ENCODE data around the gene NKD1. TPM values are rescaled to one million over a fixed set of nuclear protein-coding genes. Genes with fewer than 3 reads are reported as not detected.
"Not testable (repeated sequence)": the region's sequence is repeated elsewhere in the genome, so short reads cannot be mapped to it uniquely, and the experiment has no call there.

NKD1 gene
- total and polyA plus RNA-seq, 8 donors: 12.5 to 46.9 (median 37.9) TPM

DNA sequence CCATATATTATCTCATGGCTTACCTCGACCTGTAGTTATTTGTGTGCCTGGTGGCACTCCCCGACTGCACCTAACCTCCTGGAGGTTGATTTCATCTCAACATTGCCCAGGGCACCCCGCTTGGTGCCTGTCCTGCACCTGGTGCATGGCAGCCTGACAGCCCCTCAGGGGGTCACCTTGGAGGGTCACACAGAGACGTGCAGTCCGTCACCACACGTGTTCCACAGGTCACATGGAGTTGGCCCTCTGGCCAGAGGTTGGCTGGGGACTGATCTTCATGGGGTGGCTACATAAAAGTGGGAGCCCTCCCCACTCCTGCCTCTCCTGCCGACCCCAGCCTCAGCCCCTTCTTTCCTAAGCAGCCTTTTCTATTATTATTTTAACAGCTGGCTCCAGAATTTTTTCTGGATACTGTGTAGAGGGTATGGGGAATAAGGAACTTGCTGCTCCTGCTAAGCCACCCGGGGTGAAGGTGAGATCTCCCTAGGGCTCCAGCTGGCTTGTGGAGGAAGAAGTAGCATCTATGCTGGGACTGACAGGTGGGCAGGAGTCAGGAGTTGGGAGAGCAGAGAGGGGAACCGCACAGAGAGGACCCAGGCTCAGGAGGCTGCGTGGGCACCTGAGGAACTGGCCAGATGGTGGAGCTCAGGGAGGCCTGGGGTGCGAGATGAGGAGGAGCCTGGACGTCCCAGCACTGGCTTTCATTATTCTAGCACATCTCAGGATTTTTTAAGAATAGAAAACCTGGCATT, 12.5 kb upstream of the NKD1 start:
- Histone ChIP-seq H3K27ac (no peak overlapping the region), H3K4me3 (no peak overlapping the region), H3K27me3 (no peaks in the 10 kb centered on the region), H3K36me3 (no peaks in the 10 kb centered on the region), H3K4me1 (no peaks in the 10 kb centered on the region), H3K9me3 (no peaks in the 10 kb centered on the region)
- DNase-seq: peak in 1 of 4 donors; percentile 52
- no peak for TF ChIP-seq CTCF (IDR thresholded peaks at IDR 0.05)
- no peak for ATAC-seq
- intact Hi-C loops (cut with DNase I): no loop called here

DNA sequence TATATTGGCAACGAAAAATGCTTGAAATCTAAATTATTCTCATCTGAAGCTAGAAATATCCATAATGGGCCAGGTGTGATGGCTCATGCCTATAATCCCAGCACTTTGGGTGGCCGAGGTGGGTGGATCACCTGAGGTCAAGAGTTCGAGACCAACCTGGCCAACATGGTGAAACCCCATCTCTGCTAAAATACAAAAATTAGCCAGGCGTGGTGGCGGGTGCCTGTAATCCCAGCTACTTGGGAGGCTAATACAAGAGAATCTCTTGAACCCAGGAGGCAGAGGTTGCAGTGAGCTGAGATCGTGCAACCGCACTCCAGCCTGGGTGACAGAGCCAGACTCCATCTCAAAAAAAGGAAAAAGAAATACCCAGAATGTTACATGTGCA, 11.9 kb upstream of the NKD1 start:
- H3K9me3 ChIP-seq; H3K4me1 ChIP-seq; ATAC-seq; H3K36me3 ChIP-seq; DNase-seq; intact Hi-C loops (cut with DNase I); H3K27ac ChIP-seq; H3K27me3 ChIP-seq; H3K4me3 ChIP-seq: not testable (repeated sequence)

- no peaks in the 10 kb centered on the region for H3K27me3 ChIP-seq
- no peak for TF ChIP-seq CTCF (IDR thresholded peaks at IDR 0.05)
- H3K27ac ChIP-seq: no peak overlapping the region
- intact Hi-C loops (cut with DNase I): no loop called here
- DNase-seq (no peak), ATAC-seq (no peak)
- H3K4me1 ChIP-seq: no peaks in the 10 kb centered on the region
- H3K36me3 ChIP-seq: no peaks in the 10 kb centered on the region
- H3K4me3 ChIP-seq: no peak overlapping the region
- no peaks in the 10 kb centered on the region for H3K9me3 ChIP-seq
Observed at GRCh38 chr16:50537533-50538290, 10.5 kb upstream of the NKD1 start.

GRCh38 chr16:50538411-50539052, 9.7 kb upstream of the NKD1 start:
- TF ChIP-seq CTCF (IDR thresholded peaks at IDR 0.05): no peak
- DNase-seq: no peak
- intact Hi-C loops (cut with DNase I): no loop called here
- Histone ChIP-seq H3K27me3 (no peaks in the 10 kb centered on the region), H3K4me1 (no peaks in the 10 kb centered on the region), H3K9me3 (no peaks in the 10 kb centered on the region), H3K4me3 (no peak overlapping the region), H3K36me3 (no peaks in the 10 kb centered on the region), H3K27ac (no peak overlapping the region)
- ATAC-seq: no peak

GRCh38 chr16:50539053-50539695, 9.0 kb upstream of the NKD1 start:
- H3K4me3 ChIP-seq: no peak overlapping the region
- H3K9me3 ChIP-seq: no peaks in the 10 kb centered on the region
- intact Hi-C loops (cut with DNase I): no loop called here
- no peaks in the 10 kb centered on the region for H3K4me1 ChIP-seq
- no peak for DNase-seq
- TF ChIP-seq CTCF (IDR thresholded peaks at IDR 0.05): no peak
- ATAC-seq: no peak
- no peaks in the 10 kb centered on the region for H3K27me3 ChIP-seq
- H3K27ac ChIP-seq: no peak overlapping the region
- H3K36me3 ChIP-seq: no peaks in the 10 kb centered on the region
